Suppressor macrophage (primary cell): ENCODE data around the gene PIR.

Experiments
- DNase-seq, 4 experiments: peaks; one replicate each; pipeline ENCODE4 v3.0.0-alpha.2; 2020 to 2022

PIR gene

DNA sequence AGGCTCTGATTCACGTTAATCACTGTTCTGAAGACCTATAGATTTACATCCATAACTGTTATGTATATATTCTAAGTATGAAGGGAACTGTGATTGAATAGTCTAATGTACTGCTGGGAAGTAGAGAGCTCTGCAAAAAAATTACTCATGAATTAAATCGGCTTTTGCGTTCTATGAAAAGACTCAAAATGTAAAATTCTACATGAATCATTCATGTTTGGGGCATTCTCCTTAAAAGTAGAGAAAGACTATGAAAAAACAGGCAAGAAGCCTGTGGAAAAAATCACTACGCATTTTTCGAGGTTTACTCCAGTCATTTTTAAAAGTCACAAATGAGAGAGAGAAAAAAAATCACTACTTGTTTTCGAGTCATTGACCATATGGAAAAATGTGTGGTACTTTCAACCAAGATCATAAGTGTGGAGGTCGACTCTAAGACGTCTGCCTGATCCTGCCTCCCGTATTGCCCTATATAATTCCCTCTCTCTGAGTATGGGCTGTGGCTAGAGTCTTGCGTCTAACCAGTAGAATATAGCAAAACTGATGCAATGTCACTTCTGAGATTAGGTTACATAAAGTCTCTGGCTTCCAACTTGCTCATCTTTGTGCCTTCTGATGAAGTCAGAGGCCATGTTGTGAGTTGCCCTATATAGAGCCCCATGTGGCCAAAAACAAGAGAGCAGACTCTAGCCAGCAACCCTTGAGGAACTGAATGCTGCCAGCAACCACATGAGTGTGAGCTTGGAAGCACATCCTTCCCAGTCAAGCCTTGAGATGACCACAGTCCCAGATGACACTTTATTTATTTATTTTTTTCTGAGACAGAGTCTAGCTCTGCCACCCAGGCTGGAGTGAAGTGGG lies 76.8 kb downstream of the PIR start:
- DNase-seq, result peak in 3 of 4 experiments; percentile 5 to 23 (median 22)

- no peak for DNase-seq
Observed at GRCh38 chrX:15413101-15413500, 80.0 kb downstream of the PIR start.

DNA sequence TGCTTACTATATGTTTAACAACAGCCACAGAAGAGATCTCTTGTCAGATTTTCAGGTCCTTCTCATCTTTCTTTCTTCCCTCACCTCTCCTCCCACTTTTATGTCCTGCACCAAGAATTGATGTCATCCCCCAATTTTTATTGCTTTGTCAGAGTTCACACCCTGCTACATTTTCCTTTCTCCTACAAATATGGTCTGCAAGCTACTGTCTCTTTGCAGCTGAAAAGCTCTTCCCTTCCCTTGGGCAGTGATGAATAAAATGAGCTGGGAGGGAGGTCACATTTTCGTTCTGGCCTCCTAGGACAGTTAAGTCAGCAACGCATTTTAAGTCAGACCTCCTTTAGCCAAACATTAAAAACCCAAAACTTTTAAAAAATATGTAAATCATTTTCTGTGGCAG lies 82.2 kb downstream of the PIR start:
- DNase-seq, result no peak

- DNase-seq, result no peak
Observed at GRCh38 chrX:15410430-15410829, 82.7 kb downstream of the PIR start.

GRCh38 chrX:15405846-15406245 lies 87.3 kb downstream of the PIR start:
- no peak for DNase-seq

GRCh38 chrX:15404401-15405096 lies 88.6 kb downstream of the PIR start:
- peak in 2 of 4 experiments; percentile 1 to 3 for DNase-seq

DNA sequence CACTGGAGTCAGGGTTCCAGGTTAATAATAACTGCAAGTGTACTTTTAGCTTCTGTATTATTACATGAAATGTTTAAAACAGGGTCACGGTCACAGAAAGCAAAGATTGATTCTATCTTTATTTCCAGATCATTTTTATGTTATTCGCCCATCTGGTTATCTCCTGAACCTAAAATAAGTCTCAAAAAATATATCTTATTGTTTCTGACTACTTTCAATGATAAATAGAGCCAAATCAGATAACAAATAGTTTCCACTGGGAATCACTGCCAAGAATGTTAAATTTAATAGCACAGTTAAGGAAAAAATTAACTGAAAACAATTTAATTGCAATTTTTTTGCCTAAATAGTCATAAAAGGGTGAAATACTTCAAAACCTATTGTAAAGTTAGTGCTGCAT lies 91.8 kb downstream of the PIR start:
- DNase-seq, result no peak

DNA sequence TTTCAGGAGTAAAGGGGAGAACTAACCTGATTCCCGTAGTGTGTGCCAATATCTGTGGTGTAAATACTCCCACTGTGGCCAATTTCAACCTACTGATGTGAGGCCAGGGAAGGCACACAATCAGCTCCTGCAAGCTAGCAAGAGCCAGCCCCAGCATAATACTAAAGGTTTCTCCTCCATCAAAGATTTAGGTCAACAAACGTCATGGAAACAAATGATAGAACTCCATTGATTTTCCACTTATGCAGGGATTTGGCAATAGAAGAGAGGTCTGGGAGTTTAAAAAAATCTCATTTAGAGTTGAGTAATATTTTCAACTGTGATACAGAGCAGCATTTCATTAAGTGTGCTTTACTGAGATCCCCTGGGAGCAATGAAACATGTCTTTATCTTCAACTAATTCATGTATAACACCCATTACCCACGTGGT lies 93.2 kb downstream of the PIR start:
- no peak for DNase-seq

- DNase-seq, result no peak
Observed at GRCh38 chrX:15398874-15399273, 94.3 kb downstream of the PIR start.

GRCh38 chrX:15395789-15396188 lies 97.3 kb downstream of the PIR start:
- DNase-seq, result no peak

GRCh38 chrX:15391850-15392249 lies 101.3 kb downstream of the PIR start:
- no peak for DNase-seq

DNA sequence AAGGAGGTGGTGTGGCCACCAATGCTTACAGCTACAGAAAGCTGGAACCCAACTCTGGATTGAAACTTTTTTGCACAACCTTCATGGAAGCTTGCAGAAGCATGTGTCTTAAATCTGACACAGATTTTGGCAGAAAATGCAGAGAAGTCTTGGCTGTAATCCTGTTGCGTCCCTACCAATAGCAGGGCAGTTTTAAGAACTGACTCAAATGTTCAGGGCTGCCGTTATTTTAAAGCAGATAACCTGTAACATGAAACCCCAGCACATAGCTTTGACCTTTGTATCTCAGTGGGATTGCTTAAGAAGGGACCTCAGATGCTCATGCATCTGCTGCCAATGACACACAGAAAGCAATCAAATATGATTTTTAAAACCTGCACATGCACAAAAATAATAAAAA lies 108.8 kb downstream of the PIR start, which contains the start of gene VEGFD:
VEGFD (minus strand) TSS at position 110 of the 400 bp plus-strand sequence. CDS start 467 bp downstream, outside the sequence.
- no peak for DNase-seq

DNA sequence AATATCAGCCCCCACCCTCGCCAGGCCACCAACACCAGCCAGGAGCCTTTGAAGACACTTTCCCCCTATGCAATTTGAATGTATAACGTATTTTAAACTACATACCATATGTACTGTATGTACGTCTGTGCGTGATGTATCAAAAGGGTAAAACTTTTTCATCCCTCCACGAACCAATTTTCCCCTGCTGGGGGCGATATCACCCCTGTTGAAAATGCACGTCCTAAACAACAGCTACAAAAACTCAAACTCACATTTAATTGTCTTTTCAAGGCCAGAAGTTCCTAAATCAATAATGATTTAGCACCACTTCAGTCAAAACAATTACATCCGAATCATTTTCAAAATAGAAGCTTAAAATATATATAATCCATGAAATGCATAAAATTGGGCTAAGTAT lies 110.3 kb downstream of the PIR start:
- DNase-seq, result no peak

DNA sequence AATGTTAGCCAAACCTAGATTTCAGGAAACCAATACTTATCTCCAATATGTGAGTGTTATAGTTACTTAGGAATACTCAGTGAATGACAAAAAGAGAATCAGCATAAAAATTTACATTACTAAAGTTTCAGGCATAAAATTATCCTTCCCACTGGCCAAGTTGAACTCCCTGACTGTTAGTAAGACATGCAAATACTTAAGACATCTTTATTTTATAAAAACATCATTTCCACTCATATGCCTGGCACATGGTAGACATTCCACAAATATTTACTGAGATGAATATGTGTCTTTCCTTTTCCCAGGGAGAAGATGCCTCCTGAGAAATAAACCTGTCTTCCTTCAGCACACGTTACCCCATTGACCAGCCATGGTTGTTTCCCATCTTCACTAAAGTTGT lies 116.2 kb downstream of the PIR start:
- no peak for DNase-seq

GRCh38 chrX:15373976-15374375 lies 119.2 kb downstream of the PIR start:
- DNase-seq, result no peak

- peak; percentile 37 to 70 (median 51) for DNase-seq
Observed at GRCh38 chrX:15366506-15367352, 126.4 kb downstream of the PIR start.

DNA sequence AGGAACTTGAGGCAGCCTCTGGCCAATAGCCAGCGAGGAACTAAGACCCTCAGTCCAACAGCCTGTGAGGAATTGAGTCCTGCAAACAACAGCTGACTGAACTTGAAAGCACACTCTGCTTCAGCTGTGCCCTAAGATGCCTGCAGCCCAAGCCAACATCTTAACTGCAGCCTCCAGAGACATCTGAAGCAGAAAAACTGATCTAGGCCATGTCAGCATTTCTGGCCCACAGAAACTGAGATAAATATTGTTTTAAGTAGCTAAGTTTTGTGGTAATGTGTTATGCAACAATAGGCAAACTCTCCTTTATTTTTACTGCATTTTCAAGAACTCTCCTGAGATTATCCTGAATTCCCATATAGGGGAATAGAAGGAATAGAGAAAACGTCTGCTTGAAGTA lies 133.4 kb downstream of the PIR start:
- no peak for DNase-seq

DNA sequence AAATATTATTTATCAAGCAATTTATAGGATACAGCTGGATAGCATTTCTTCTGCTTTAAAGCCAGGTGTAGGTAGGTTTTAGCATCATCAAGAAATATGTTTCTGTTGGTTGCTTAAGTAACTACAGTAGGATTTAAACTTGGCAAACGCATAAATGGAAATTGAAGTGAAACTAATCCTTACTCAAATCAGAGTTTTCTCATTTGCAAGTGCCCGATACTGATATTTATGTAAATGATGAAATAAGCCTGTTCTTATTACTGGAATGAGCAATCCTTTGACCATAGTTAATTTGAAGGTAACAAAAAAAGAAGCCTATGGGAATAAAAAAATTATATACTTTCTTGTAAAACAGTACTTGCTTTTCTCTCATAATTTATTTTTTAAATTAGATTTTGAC lies 134.6 kb downstream of the PIR start:
- no peak for DNase-seq

- peak; percentile 3 to 69 (median 36) for DNase-seq
Observed at GRCh38 chrX:15356444-15356843, 136.7 kb downstream of the PIR start.

DNA sequence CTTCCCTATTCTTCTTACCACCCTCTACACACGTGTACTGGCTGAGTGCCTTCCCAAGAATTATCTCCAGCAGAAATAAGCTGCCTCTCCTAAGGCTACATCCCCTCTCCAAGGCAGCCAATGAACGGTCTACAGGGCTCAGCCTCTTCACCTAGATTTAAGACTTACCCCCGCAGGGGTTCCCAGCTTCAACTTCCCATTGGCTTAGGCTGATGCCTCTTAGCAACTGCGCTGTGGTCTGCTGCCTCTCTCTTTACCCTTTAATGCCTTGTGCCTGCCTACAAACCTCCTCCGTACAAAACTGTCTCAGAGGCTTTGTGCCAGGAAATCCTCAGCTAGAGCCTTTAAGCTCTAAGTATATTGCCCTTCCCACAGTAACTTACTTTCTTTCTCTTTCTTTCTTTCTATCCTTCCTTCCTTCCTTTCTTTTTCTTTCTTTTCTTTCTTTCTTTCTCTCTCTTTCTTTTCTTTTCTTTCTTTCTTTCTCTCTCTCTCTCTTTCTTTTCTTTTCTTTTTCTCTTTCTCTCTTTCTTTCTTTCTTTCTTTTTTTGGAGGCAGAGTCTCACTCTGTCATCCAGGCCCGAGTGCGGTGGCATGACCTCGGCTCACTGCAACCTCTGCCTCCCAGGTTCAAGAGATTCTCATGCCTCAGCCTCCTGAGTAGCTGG lies 142.7 kb downstream of the PIR start:
- DNase-seq, result peak; percentile 2 to 19 (median 8)

DNA sequence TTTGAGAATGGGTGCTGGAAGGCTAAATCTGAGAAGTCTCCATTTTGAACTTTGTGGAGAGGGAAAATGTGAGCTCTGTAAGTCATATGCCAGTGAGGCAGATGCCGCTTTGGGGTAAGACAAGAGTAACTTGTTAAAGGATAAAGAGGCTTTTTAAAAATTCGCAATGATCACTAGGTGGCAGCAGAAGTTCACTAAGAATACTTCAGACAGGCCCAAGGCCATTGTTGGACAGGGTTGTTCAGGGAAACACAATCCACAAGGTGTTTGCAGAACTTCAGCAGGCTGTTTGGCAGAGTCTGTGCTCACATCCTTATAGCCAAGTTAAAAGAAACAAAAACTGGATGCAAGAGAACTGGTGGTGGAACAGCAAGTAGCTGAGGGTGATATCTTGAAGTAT lies 144.1 kb downstream of the PIR start:
- DNase-seq, result peak; percentile 53 to 76 (median 70)

DNA sequence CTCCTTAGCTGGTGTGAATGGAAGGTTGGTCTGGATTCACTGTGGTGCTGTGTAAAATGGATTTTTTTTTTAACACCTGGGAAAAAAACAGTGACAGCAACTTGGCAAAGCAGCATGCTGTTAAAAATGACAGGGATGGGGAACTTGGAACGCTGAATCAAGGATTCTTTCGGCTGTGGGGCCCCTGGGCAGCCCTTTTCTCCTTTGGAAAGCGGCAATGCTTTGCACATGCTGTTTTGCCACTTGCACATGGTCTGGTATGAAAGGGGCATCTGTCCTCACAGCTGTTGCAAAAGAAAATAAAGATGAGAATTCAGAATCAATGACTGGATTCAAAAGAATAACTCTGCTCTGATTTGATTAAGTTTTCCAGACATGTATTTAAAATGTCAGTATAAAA lies 147.2 kb downstream of the PIR start:
- no peak for DNase-seq
